HUDEP-2 (cell line): ENCODE results near the gene EML6.

Experiments used
- DNase-seq, 76 experiments: peaks; one replicate each; lab custom pipeline; 2025; ENCODE audit not compliant: unreplicated experiment in 76 of 76; lab: John Stamatoyannopoulos, UW

Gene EML6

DNA sequence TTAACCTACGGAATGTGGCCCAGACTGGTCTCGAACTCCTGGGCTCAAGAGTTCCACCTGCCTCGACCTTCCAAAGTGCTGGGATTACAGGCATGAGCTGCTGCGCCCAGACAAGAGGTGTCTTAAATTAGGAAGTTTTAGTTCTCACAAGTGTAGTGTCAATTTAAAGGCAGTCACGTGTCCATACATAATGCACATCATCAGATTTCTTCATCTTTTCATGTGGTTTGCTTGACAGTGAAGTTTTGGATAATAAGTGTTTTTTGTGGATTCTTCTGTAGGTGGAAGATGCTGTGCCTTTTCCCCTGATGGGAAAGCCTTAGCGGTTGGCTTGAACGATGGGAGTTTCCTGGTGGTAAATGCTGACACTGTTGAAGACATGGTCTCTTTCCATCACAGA, 179.3 kb downstream of the EML6 start:
- no peak for DNase-seq

DNA sequence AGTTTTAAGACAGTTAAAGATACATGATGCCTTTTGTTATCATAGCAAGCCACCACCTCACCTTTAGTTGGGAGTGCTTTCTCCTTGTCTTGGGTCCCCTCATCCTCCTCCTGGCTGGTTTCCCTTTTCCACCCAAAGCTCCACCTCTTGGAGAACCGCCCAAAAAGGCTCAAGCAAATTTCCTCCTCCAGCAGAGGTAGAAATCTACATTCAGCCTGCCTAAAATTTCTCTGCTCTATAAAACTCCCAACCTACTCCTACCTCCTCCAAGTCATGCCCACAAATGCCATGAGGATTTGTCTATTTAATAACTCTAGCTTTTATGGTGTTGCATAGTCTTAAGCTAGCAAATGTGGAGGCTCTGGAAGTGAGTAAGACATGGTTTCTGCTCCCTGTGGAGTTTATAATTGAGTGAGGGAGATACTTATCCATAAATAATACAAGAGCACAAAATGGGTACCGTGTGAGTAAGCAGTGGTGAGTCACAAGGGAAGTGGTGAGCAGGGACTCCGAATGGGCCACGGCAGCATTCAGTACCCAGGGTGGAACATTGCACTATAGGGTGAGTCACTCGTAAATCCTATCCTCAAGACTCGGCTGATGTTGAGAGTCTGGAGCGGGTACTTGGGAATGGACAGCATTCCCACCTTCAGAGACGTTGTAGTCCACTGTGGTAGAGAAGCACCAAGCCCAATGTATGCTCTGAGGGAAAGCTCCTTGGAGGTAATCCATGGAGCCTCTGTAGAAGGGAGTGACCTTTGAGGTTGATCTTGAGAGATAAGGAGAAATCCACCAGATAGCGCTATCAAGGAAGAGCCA, 180.5 kb downstream of the EML6 start:
- DNase-seq = peak in 5 of 76 experiments; percentile 3 to 19 (median 6)

DNA sequence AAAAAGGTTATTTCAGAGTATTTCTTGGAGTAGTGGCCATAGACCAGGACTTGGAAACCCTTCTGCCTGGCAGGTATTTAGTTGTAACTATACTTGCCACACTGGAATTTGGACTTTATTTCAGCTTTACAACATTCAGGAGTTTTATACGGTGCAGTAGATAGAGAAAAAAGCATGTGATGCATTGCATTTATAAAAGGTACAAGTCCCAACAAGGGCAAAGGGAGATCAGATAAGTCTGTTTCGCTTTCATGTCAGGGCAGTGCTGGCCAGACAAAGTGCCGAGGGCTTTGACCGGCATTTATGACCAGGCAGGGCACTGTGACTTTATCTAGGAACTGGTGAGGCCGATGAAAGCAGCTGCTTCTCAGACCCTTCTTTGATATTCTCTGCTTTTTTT, 181.4 kb downstream of the EML6 start:
- DNase-seq = no peak

DNA sequence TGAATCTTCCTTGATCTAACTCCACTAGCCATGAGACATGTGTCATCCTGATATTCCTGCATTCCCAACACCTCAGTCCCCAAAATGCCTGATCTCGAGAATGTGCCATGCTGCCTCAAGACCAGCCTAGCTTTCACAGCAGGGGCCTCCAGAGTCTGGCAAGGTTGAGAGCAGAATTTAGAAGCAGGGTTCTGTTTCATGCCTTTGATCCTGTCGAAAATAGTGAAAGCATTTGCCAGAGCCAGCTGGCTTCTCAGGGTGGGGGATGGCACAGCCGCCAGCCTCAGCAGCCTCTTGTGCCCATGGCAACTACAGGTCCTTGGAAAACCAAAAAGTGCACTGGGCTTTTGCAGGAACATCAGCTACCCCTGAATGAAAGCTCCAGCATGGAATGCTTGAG, 183.3 kb downstream of the EML6 start:
- no peak for DNase-seq

DNA sequence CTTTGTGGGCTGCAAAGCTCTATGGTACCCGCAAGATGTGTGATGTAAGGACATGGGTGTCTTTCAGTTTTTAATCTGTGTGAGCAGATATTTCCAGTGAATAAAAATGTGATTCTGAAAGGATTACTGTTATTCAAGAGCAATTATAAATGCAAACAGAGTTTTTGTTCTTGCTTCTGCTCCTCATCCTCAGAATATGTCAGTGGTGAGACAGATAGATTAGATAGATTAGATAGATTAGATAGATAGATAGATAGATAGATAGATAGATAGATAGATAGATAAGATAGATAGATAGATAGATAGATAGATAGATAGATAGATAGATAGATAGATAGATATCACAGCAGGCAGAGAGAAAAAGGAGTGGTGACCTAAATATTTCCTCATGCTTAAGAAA, 184.2 kb downstream of the EML6 start:
- no peak for DNase-seq

DNA sequence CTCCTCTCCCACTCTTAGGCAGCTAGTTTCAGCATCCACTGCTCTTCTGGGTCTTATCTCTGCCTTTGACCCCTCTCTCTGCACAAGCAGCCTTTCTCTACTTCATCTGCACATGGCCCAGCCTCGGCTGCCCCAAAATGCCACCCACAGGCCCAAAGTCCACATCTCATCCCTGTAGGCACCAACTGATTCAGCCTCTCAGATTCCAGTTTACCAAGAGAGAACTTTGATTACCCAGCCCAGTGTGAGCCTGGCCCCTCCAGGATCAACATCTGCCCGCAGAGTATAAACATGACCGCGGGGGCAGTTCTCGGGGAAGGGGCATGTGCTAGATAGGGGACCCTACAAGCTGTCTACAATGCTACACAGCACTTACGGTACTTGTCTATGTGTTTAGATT, 185.1 kb downstream of the EML6 start:
- DNase-seq = no peak

DNA sequence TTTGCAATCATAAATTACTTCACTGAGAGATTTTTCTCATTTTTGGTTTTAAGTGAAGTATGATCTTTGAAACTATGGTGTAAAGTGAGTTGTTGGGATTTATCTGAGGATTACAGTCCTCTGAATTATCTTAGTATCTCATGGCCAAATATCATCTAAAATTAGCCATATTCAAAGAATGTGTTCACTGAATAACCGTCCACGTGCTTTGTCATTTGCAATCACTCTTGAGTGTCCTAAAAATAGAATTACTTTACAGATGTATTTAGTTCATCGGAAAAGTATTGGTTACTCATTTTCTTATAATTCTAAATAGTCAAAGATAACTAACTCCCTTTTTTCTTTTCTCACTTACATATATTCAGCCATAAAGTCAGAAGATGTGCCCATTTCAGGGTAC, 185.5 kb downstream of the EML6 start:
- DNase-seq = no peak

DNA sequence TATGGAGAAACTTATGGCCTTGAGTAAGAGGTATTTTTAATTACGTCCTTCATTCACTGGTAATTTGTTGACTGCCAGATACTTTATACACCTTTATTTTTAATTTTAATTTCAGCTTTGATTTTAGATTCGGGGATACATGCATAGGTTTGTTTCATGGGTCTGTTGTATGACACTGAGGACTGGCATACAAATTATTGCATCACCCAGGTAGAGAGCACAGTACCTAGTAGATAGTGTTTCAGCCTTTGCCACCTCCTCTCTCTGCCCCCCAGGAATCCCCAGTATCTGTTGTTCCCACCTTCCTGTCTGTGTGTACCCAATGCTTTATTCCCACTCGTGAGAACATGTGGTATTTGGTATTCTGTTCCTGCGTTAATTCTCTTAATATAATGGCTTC, 188.8 kb downstream of the EML6 start:
- DNase-seq = no peak

DNA sequence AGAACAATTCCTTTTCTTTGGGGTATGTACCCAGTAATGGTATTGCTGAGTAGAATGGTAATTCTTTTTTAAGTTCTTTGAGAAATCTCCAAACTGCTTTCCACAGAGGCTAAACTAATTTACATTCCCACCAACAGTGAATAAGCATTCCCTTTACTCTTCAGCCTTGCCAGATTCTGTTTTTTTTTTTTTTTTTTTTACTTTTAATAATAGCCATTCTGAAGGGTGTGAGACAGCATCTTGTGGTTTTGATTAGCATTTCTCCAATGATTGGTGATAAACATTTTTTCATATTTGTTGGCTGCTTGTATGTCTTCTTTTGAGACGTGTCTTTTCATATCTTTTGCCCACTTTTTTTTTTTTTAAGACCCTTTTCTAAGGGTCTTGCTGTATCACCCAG, 189.4 kb downstream of the EML6 start:
- no peak for DNase-seq

DNA sequence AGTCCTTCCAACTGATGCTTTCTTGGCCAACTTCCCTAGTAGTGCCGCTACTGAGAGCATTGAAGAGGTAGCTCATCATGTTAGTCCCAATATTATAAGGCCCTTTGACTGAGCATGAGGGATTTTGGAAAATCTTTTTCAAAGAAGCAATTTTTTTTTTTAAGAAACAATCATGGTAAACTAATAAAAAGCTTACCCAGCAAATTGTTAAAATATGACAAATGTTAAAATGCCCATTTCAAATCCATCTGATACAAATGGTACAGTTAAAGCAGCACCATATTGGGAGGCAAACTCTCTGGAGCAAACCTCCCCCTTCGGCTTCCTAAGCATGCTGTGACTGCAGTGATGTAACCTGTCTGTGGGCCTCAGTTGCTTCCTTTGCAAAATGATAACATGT, 191.2 kb downstream of the EML6 start:
- DNase-seq = no peak

DNA sequence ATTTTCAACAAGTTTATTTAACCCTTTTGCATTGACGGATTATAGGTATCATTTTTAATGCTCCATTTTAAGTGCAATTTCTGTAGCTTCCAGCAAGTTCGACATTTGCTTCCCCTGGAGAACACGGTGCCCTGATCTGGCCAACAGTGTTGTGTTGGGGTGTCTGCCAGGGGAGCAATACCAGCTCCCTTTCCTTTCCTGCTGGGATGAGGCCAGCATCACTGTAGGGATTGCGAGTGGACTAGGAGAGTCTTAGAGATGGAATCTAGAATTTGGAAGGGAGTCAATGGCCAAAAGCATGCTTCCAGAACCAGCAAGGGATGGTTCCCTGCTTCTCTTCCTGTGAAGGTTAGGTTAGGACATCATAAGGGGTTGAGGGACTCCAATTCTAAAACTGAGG, 191.6 kb downstream of the EML6 start:
- no peak for DNase-seq

DNA sequence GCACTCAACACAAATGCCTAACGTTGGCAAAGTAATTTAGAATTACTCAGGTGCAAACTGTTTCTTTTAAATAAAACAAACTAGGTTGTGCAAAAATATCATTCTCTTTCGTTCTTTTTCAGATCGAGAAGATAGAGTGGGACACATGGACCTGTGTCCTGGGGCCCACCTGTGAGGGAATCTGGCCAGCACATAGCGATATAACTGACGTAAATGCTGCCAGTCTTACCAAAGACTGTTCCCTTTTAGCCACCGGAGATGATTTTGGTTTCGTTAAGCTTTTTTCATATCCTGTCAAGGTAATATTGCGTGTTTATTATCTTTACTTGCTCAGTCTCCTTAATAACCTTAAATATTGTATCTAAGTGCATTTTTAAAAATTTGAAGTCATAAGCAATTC, 193.2 kb downstream of the EML6 start:
- no peak for DNase-seq

DNA sequence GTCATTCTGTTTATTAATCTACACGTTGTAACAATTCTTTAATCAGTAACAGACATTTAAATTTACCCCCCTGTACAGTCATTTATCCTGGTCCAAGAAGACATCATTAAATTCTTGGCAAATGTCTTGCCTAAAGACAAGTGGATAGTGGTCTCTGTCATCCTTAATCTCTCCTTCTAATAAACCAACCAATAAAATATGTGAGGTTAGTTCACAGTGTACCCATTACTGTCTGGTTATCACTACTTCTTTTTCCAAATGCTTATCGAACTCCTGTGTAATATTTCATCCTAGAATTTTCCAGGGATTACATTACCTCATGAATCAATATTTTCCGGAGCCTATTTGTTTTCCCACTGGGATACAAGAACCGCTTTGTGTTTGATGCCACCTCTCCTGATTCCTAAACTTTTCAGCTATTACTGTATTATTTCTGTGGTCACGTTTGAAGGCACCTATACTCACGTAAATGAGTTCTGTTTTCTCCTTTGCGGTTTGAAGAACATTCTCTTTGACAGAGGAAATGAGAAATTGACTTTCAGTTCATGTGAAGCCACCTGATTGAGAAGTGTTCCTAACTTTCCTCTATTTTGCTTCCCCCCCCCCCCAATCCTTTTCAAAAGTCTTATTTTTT, 195.3 kb downstream of the EML6 start:
- no peak for DNase-seq

DNA sequence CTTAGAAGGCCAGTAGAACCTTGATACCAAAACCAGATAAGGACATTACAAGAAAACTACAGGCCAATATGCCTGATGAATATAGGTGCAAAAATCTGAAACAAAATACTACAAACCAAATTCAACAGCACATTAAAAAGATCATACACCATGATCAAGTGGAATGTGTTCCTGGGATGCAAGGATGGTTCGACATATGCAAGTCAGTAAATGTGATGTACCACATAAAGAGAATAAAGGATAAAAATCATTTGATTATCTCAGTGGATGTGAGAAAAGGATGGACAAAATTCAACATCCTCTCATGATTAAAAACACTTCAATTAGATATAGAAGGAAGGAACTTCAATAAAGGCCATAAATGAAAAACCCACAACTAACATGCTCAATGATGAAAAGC, 197.2 kb downstream of the EML6 start:
- no peak for DNase-seq

DNA sequence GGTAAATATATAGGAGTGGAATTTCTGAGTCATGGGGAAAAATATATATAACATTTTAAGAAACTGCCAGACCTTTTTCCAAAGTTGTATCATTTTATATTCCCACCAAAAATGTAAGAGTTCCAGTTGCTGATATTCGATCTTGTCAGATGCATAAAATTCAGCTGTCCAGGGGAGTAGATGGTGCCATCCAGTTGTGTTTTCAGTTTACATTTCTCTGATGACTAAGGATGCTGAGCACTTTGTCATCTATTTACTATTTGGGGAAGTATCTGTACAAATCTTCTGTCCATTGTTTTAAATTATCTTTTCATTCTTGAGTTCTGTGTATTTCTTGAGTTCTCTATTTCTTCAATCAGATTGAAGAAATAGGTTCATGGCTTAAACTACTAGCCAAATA, 200.7 kb downstream of the EML6 start:
- no peak for DNase-seq

DNA sequence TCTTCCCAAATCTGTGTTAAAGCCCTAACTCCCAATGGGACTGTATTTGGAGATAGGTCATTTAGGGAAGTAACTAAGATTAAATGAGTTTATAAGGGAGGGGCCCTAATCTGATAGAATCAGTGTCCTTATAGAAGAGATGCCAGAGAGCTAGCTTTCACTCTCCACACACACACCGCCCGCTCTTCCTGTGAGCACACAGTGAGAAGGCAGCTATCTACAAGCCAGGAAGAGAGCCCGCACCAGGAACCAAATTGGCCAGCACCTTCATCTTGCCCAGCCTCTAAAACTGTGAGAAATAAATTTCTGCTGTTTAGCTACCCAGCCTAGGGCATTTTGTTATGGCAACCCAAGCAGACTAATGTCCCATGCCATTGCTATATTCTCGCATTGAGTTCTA, 201.6 kb downstream of the EML6 start:
- no peak for DNase-seq

DNA sequence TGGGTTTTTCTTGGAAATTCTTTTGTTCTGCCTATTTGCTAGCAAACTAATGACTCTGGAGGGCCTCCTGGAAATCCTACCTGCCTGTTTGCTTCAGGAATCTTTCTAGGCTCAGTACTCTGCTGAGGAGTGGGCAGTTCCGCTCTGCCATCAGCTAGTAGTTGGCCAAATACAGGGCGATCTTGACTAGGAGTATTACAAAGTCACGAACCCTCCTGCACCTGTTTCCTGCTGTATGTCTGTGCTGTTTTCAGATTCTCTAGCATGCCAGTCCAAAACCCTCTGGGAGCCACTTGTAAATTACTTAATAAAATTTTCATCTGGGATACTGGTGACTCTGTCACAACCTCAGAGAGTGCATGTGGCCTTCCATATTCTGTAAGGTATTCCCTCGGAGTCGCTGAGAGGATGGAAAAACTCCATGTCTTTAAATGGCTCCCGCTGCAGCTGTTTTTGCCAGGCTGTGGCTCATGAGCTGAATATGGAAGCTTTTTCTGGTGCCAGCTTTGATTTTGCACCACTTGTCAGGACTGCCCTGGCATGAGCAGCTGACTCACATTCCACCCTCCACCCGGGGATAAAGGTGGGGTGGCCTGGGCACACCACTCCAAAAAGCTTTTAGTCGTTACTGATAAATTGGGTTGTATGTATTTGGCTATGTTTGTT, 203.8 kb downstream of the EML6 start:
- DNase-seq = no peak

DNA sequence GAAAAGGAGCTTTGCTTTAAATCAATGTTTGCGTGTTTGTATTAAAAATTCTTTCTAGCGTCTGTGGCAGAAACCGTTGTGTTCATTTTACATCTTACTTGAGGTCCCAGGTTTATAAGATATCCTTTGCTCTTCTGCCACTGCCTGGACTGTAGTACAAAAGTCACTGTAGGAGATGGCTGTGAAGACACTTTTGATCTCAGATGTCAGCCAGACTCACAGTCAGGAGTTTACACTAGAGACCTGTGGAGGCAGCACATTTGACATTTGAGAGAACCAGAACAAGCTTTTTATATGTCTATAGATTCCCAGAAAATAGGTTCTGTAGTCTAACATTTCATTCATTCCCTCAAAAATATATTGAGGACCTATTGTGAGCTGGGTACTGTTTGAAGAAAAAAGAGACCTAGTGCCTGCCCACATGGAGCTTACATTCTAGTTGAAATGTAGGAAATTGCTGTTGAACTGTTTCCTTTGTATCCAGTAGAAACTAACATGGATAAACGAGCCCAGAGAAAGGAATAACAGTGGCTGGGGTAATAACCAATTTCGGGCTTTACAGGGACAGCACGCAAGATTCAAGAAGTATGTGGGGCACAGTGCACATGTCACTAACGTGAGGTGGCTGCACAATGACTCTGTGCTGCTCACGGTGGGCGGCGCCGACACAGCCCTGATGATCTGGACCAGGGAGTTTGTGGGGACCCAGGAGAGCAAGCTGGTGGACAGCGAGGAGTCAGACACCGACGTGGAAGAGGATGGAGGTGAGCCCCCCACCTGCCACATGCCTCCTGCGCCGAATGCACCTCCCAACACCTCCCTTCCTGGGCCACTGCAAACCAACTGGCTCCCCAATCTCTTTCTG, 204.5 kb downstream of the EML6 start:
- no peak for DNase-seq

DNA sequence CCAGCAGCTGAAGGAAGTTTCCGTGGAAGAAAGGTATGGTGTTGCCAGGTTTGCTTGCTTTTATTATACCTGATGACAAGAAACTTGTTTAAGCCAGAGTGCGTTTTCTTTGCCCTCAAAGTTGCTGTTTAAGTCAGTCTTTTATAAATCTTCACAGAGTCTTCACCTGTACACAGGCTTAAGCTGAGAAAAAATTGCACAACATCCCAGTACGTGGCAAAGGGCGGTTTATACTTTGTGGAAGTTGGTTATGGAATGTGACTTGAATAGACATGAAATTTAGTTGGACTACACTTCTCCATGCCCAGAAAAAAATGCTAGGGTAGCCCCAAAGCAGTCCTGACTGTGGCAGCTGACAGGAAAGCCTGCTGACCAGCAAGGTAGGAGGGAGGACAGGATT, 205.3 kb downstream of the EML6 start:
- no peak for DNase-seq

DNA sequence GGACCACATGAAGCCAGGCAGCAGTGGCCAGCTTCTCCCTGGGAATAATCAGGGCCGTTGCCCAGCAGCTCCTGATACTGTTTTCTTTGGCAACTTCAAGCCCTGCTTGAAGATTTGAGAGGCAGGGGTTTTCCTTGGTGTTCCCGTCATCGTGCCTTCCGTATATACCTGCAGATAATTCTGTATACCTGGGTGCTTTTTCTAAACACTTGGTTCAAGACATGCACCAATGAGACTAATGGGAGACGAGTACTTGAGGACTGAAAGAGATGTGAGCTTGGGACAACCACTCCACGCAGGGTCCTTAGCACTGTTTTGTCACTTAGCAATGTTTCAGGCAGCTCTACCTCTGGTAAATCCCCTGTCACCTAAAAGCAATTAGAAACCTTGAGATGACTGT, 208.0 kb downstream of the EML6 start:
- no peak for DNase-seq

DNA sequence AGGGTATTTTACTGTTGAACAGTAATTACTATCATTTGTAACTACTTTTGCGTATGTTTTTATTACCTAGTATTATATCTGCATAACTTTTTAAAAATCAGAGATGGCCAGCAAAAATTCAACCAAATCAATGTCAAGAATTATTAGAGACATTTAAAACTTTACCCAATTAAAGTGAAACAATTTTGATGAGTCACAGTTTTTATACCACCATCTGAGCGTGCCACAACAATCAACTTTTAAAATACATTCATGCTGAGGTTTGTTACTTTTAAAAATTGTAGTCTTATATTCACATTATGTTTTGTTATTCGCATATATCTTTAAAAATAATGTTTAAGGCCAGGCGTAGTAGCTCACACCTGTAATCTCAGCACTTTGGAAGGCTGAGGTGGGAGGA, 211.9 kb downstream of the EML6 start:
- DNase-seq = no peak
